Astrocyte (in vitro differentiated cells and primary cell): ENCODE measurements around the gene GPC5. TPM values are rescaled to one million over a fixed set of nuclear protein-coding genes. Genes with fewer than 3 reads are reported as not detected.
A peak's percentile ranks its signal among the peaks of the same experiment; 100 is the strongest.

Experiments
- DNase-seq: peaks from one replicate; pipeline ENCODE4 v3.0.0-alpha.2; 2010; ENCODE audit warnings: low read depth
- FAIRE-seq: peaks from 2 replicates; lab custom pipeline; 2011; peaks lifted over from hg19 to GRCh38; lab: Jason Lieb, UNC
- H2AFZ ChIP-seq: 2 replicates; pipeline ENCODE4 v1.6.0; 2012; ENCODE audit warnings: low read depth, low read length, inconsistent platforms
- H3K27ac ChIP-seq: 2 replicates; pipeline ENCODE4 v1.5.1; 2011; ENCODE audit warnings: low read depth, low read length, inconsistent platforms
- H3K27me3 ChIP-seq: 2 replicates; pipeline ENCODE4 v1.6.0; 2011; ENCODE audit warnings: low read length, inconsistent platforms; ENCODE audit not compliant: insufficient read depth
- H3K36me3 ChIP-seq: 2 replicates; pipeline ENCODE4 v1.5.1; 2011; ENCODE audit warnings: low read length, inconsistent platforms; ENCODE audit not compliant: insufficient read depth
- H3K4me1 ChIP-seq: 2 replicates; pipeline ENCODE4 v1.5.1; 2011; ENCODE audit warnings: low read length, inconsistent platforms; ENCODE audit not compliant: insufficient read depth
- H3K4me2 ChIP-seq: 2 replicates; pipeline ENCODE4 v1.6.0; 2012; ENCODE audit warnings: low read length, inconsistent platforms
- H3K4me3 ChIP-seq: 2 replicates; pipeline ENCODE4 v1.5.1; 2011; ENCODE audit warnings: low read depth, mild to moderate bottlenecking, low read length, inconsistent platforms; ENCODE audit not compliant: insufficient read depth
- H3K79me2 ChIP-seq: 2 replicates; pipeline ENCODE4 v1.6.0; 2012; ENCODE audit warnings: mild to moderate bottlenecking, low read length, inconsistent platforms; ENCODE audit not compliant: insufficient read depth
- H3K9ac ChIP-seq: 2 replicates; pipeline ENCODE4 v1.6.0; 2012; ENCODE audit warnings: mild to moderate bottlenecking, low read length, inconsistent platforms
- H3K9me3 ChIP-seq: 2 replicates; pipeline ENCODE4 v1.5.1; 2012; ENCODE audit warnings: low read depth, mild to moderate bottlenecking, low read length, inconsistent platforms; ENCODE audit not compliant: insufficient read depth
- H4K20me1 ChIP-seq: 2 replicates; pipeline ENCODE4 v1.6.0; 2012; ENCODE audit warnings: low read length, inconsistent platforms; ENCODE audit not compliant: insufficient read depth
- H3K27ac Mint-ChIP-seq: one replicate; pipeline ENCODE4 v1.8.0; 2021; ENCODE audit warnings: mild to moderate bottlenecking, mixed read lengths; ENCODE audit not compliant: unreplicated experiment
- H3K27me3 Mint-ChIP-seq: one replicate; pipeline ENCODE4 v1.8.0; 2021; ENCODE audit warnings: low read depth, mixed read lengths; ENCODE audit not compliant: unreplicated experiment
- H3K36me3 Mint-ChIP-seq: one replicate; pipeline ENCODE4 v1.8.0; 2021; ENCODE audit warnings: low read depth, mixed read lengths; ENCODE audit not compliant: unreplicated experiment
- H3K4me1 Mint-ChIP-seq: one replicate; pipeline ENCODE4 v1.8.0; 2021; ENCODE audit warnings: low read depth, mixed read lengths; ENCODE audit not compliant: unreplicated experiment
- H3K4me3 Mint-ChIP-seq: one replicate; pipeline ENCODE4 v1.8.0; 2021; ENCODE audit warnings: mild to moderate bottlenecking, moderate library complexity, mixed read lengths; ENCODE audit not compliant: unreplicated experiment
- H3K9me3 Mint-ChIP-seq: one replicate; pipeline ENCODE4 v1.8.0; 2021; ENCODE audit warnings: mild to moderate bottlenecking, mixed read lengths; ENCODE audit not compliant: unreplicated experiment
- CTCF ChIP-seq: IDR thresholded peaks from 2 replicates; pipeline ENCODE4 v1.5.1; 2011; ENCODE audit warnings: low read depth, mild to moderate bottlenecking, inconsistent platforms, low read length, moderate library complexity; ENCODE audit not compliant: insufficient read depth
- EZH2 ChIP-seq: IDR thresholded peaks from 2 replicates; pipeline ENCODE4 v1.6.1; 2012; ENCODE audit warnings: mild to moderate bottlenecking, low read length, inconsistent platforms; ENCODE audit not compliant: insufficient read depth
- total RNA-seq: library from RNA; stranded (reverse); gene quantifications from 2 replicates; pipeline ENCODE4 v1.2.1, GENCODE V29; 2021

Gene GPC5
- total RNA-seq, 1 donor from 2014 or later, result 1.1 TPM

DNA sequence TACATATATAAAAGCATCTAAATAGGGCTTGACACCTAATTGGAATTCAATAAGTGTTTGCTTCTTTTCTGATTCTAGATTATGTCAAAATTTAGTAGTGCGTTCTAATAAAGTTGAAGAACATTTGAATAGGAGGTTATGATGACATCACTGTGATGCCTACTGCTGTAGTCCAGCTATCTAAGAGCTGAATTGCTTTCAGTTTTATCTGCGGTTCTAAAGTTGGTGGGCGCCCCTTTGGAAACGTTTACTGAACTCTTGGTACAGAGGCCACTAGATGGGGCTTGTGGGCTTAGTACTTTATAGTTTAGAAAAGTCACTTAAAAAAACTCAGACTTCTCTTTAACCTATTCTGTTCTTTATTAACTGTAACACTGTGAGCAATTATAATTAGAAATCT, 776.9 kb downstream of the GPC5 start:
- peak; percentile 76 for DNase-seq
- H4K20me1 ChIP-seq, result no peaks in the 10 kb centered on the region
- no peaks in the 10 kb centered on the region for H3K36me3 Mint-ChIP-seq
- H3K36me3 ChIP-seq, result no peaks in the 10 kb centered on the region
- no peaks in the 10 kb centered on the region for H3K79me2 ChIP-seq
- H3K9ac ChIP-seq, result no peak overlapping the region
- no peak overlapping the region for H3K4me3 Mint-ChIP-seq
- H3K27me3 Mint-ChIP-seq, result no peaks in the 10 kb centered on the region
- no peak overlapping the region for H3K4me2 ChIP-seq
- H3K27ac ChIP-seq, result no peak overlapping the region
- H3K27ac Mint-ChIP-seq, result no peak overlapping the region
- peaks cover 3% of the 10 kb centered on the region for H3K4me1 ChIP-seq
- H3K9me3 Mint-ChIP-seq, result no peaks in the 10 kb centered on the region
- peak; percentile 86 for FAIRE-seq
- H3K4me3 ChIP-seq, result no peak overlapping the region
- TF ChIP-seq EZH2 (no peak), CTCF (peak; percentile 55)
- H3K4me1 Mint-ChIP-seq, result no peaks in the 10 kb centered on the region
- no peak overlapping the region for H2AFZ ChIP-seq
- no peaks in the 10 kb centered on the region for H3K27me3 ChIP-seq
- H3K9me3 ChIP-seq, result no peaks in the 10 kb centered on the region

- H4K20me1 ChIP-seq, result no peaks in the 10 kb centered on the region
- no peak overlapping the region for H3K4me2 ChIP-seq
Observed at GRCh38 chr13:92177966-92178365, 779.5 kb downstream of the GPC5 start.

More at GRCh38 chr13:92177966-92178365, 779.5 kb downstream of the GPC5 start:
- no peaks in the 10 kb centered on the region for H3K4me1 Mint-ChIP-seq
- no peaks in the 10 kb centered on the region for H3K36me3 Mint-ChIP-seq
- Histone ChIP-seq H2AFZ (no peak overlapping the region), H3K79me2 (no peaks in the 10 kb centered on the region), H3K27ac (no peak overlapping the region), H3K36me3 (no peaks in the 10 kb centered on the region), H3K9ac (no peak overlapping the region), H3K27me3 (no peaks in the 10 kb centered on the region), H3K4me3 (no peak overlapping the region), H3K9me3 (no peaks in the 10 kb centered on the region), H3K4me1 (peaks cover 1% of the 10 kb centered on the region)
- H3K27me3 Mint-ChIP-seq, result no peaks in the 10 kb centered on the region
- no peak for FAIRE-seq
- no peaks in the 10 kb centered on the region for H3K9me3 Mint-ChIP-seq
- H3K4me3 Mint-ChIP-seq, result no peak overlapping the region
- no peak for TF ChIP-seq EZH2
- TF ChIP-seq CTCF, result no peak
- DNase-seq, result no peak
- H3K27ac Mint-ChIP-seq, result no peak overlapping the region
